Measurements from ENCODE around the gene INTS6.

DNA sequence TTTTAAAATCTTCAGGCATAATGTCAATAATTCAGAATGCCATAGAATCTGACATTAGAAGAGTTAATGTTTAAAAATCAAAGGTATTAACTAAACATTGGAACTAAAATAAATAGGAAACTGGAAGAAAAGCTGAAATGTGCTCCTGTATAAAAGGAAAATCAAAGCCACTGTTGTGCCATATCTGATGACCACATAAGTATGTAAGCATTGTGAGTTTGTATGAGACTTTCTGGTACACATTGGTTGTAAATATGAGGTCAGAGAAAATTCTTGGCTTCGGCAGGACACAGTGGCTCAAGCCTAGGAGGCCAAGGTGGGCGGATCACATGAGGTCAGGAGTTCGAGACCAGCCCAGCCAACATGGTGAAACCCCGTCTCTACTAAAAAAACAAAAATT, 48.3 kb upstream of the INTS6 start:
- TF ChIP-seq, protein P1, sequence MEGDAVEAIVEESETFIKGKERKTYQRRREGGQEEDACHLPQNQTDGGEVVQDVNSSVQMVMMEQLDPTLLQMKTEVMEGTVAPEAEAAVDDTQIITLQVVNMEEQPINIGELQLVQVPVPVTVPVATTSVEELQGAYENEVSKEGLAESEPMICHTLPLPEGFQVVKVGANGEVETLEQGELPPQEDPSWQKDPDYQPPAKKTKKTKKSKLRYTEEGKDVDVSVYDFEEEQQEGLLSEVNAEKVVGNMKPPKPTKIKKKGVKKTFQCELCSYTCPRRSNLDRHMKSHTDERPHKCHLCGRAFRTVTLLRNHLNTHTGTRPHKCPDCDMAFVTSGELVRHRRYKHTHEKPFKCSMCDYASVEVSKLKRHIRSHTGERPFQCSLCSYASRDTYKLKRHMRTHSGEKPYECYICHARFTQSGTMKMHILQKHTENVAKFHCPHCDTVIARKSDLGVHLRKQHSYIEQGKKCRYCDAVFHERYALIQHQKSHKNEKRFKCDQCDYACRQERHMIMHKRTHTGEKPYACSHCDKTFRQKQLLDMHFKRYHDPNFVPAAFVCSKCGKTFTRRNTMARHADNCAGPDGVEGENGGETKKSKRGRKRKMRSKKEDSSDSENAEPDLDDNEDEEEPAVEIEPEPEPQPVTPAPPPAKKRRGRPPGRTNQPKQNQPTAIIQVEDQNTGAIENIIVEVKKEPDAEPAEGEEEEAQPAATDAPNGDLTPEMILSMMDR (conservative IDR thresholded peaks at IDR 0.05), result no peak
- TF ChIP-seq EZH2 (IDR thresholded peaks at IDR 0.05; ENCODE audit: low read depth), result no peak
